Mesenchymal stem cell (in vitro differentiated cells and primary cell): Measurements from ENCODE around the gene SLC16A7.
A peak's percentile ranks its signal among the peaks of the same experiment; 100 is the strongest.

Source experiments
- DNase-seq: peaks from one replicate; pipeline ENCODE4 v3.0.0-alpha.2; 2013
- H2AFZ ChIP-seq: one replicate; pipeline ENCODE4 v1.6.1; 2013; ENCODE audit warnings: low read depth, mild to moderate bottlenecking, control low read depth, inconsistent platforms, low read length, moderate library complexity
- H2AK5ac ChIP-seq: 2 replicates; pipeline ENCODE4 v1.6.1; 2013; ENCODE audit warnings: low read length, moderate library complexity, mild to moderate bottlenecking, inconsistent platforms; ENCODE audit not compliant: severe bottlenecking
- H2BK120ac ChIP-seq: one replicate; pipeline ENCODE4 v1.6.1; 2013; ENCODE audit warnings: low read depth, mild to moderate bottlenecking, inconsistent platforms, low read length, moderate library complexity
- H2BK12ac ChIP-seq, 2 experiments: one replicate each; pipeline ENCODE4 v1.6.1; 2013; ENCODE audit warnings: inconsistent platforms in 2 of 2, low read length in 2 of 2, mild to moderate bottlenecking in 2 of 2, moderate library complexity in 2 of 2, control low read depth in 1 of 2
- H2BK15ac ChIP-seq: one replicate; pipeline ENCODE4 v1.6.1; 2013; ENCODE audit warnings: mild to moderate bottlenecking, low read depth, inconsistent platforms; ENCODE audit not compliant: poor library complexity, severe bottlenecking
- H2BK5ac ChIP-seq: 2 replicates; pipeline ENCODE4 v1.6.1; 2013; ENCODE audit warnings: low read depth, mild to moderate bottlenecking, low read length, control low read depth, inconsistent platforms; ENCODE audit not compliant: poor library complexity, severe bottlenecking
- H3K14ac ChIP-seq, 2 experiments: one replicate each; pipeline ENCODE4 v1.6.1; 2013; ENCODE audit warnings: inconsistent platforms in 2 of 2, low read length in 2 of 2, control low read depth in 1 of 2, mild to moderate bottlenecking in 1 of 2, moderate library complexity in 1 of 2
- H3K18ac ChIP-seq, 2 experiments: one replicate each; pipeline ENCODE4 v1.6.1; 2013; ENCODE audit warnings: inconsistent platforms in 2 of 2, low read length in 2 of 2, control low read depth in 1 of 2, low read depth in 1 of 2, mild to moderate bottlenecking in 1 of 2
- H3K23ac ChIP-seq, 2 experiments: one replicate each; pipeline ENCODE4 v1.6.1; 2013; ENCODE audit warnings: inconsistent platforms in 2 of 2, low read length in 2 of 2, mild to moderate bottlenecking in 2 of 2, moderate library complexity in 2 of 2, control low read depth in 1 of 2
- H3K27ac ChIP-seq: 2 replicates; pipeline ENCODE4 v1.5.1; 2013; ENCODE audit warnings: mild to moderate bottlenecking, moderate library complexity, low read length, control low read depth, inconsistent platforms; ENCODE audit not compliant: poor library complexity, severe bottlenecking
- H3K27me3 ChIP-seq, 2 experiments: 2 replicates each; pipeline versions ENCODE4 v1.6.1 to v1.7.0; 2013; ENCODE audit warnings: low read length in 2 of 2, mild to moderate bottlenecking in 2 of 2, moderate library complexity in 2 of 2, control low read depth in 1 of 2, inconsistent platforms in 1 of 2; ENCODE audit not compliant: control insufficient read depth in 1 of 2, insufficient read depth in 1 of 2
- H3K36me3 ChIP-seq, 2 experiments: 2 replicates each; pipeline versions ENCODE4 v1.6.1 to v1.7.0; 2013; ENCODE audit warnings: low read length in 2 of 2, control low read depth in 1 of 2, inconsistent platforms in 1 of 2, low read depth in 1 of 2, mild to moderate bottlenecking in 1 of 2; ENCODE audit not compliant: insufficient read depth in 2 of 2, control insufficient read depth in 1 of 2
- H3K4ac ChIP-seq, 2 experiments: one replicate each; pipeline ENCODE4 v1.6.1; 2013; ENCODE audit warnings: inconsistent platforms in 2 of 2, low read length in 2 of 2, mild to moderate bottlenecking in 2 of 2, moderate library complexity in 2 of 2, control low read depth in 1 of 2, low read depth in 1 of 2
- H3K4me1 ChIP-seq: 2 replicates; pipeline ENCODE4 v1.6.1; 2013; ENCODE audit warnings: low read depth, low read length, control low read depth; ENCODE audit not compliant: control insufficient read depth, insufficient read depth
- H3K4me2 ChIP-seq: 2 replicates; pipeline ENCODE4 v1.6.1; 2013; ENCODE audit warnings: low read length, mild to moderate bottlenecking, inconsistent platforms; ENCODE audit not compliant: poor library complexity, severe bottlenecking
- H3K4me3 ChIP-seq, 2 experiments: 2 replicates each; pipeline versions ENCODE4 v1.5.1 to v1.7.0; 2013; ENCODE audit warnings: low read length in 2 of 2, mild to moderate bottlenecking in 2 of 2, control low read depth in 1 of 2, low read depth in 1 of 2; ENCODE audit not compliant: insufficient read depth in 1 of 2
- H3K79me1 ChIP-seq: replicated peaks from 2 replicates; pipeline ENCODE4 v1.6.1; 2013; ENCODE audit warnings: mild to moderate bottlenecking, control low read depth, low read length, inconsistent platforms; ENCODE audit not compliant: poor library complexity, severe bottlenecking
- H3K9ac ChIP-seq: 2 replicates; pipeline ENCODE4 v1.7.0; 2013; ENCODE audit warnings: mild to moderate bottlenecking, low read length, moderate library complexity
- H3K9me3 ChIP-seq: 2 replicates; pipeline ENCODE4 v1.7.0; 2013; ENCODE audit warnings: mild to moderate bottlenecking, low read length; ENCODE audit not compliant: control insufficient read depth
- H4K8ac ChIP-seq: one replicate; pipeline ENCODE4 v1.6.1; 2013; ENCODE audit warnings: inconsistent platforms, mild to moderate bottlenecking, low read length, moderate library complexity
- H4K91ac ChIP-seq: one replicate; pipeline ENCODE4 v1.6.1; 2013; ENCODE audit warnings: mild to moderate bottlenecking, low read length, inconsistent platforms
- WGBS: methylation state at CpG from one replicate; pipeline ENCODE4 v1.1.7; 2013; ENCODE audit warnings: mixed read lengths; 5-methylcytosine and 5-hydroxymethylcytosine counted together

The SLC16A7 gene

GRCh38 chr12:59654061-59654460 is 58.2 kb downstream of the SLC16A7 start:
- H2AK5ac ChIP-seq = no peak overlapping the region
- H3K79me1 ChIP-seq = no peaks in the 10 kb centered on the region
- H3K36me3 ChIP-seq = peaks cover 0 to 26% of the 10 kb centered on the region in 2 experiments
- no peak overlapping the region for H3K4ac ChIP-seq
- no peak overlapping the region for H4K8ac ChIP-seq
- H2BK120ac ChIP-seq = no peak overlapping the region
- H2AFZ ChIP-seq = no peak overlapping the region
- no peak overlapping the region for H4K91ac ChIP-seq
- H3K4me3 ChIP-seq = no peak overlapping the region
- DNase-seq = no peak
- H3K14ac ChIP-seq = no peak overlapping the region
- no peaks in the 10 kb centered on the region for H3K27me3 ChIP-seq
- no peak overlapping the region for H2BK12ac ChIP-seq
- H3K27ac ChIP-seq = no peak overlapping the region
- H3K9me3 ChIP-seq = no peaks in the 10 kb centered on the region
- H2BK5ac ChIP-seq = no peak overlapping the region
- no peak overlapping the region for H3K4me2 ChIP-seq
- no peak overlapping the region for H2BK15ac ChIP-seq
- H3K18ac ChIP-seq = no peak overlapping the region
- H3K9ac ChIP-seq = no peak overlapping the region
- H3K23ac ChIP-seq = no peak overlapping the region
- peaks cover 2% of the 10 kb centered on the region for H3K4me1 ChIP-seq

DNA sequence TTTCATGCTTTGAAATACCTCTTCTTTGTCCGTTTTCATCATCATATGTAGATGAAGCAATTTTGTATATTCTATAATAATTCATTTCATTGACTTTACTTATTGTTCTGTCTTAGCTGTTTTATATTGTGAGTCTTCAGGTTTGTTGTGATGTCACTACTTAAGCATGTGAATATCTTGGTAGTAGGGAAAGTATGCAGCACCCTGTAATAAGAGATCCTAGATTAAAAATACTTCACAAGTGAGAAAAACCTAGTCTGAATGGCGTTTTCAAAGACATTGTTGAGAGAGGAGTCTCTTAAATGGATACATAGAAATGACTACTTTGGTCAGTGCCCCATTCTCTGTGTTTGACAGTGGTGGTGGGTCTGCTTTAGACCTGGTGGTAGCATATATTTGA is 61.4 kb downstream of the SLC16A7 start:
- no peak overlapping the region for H3K4ac ChIP-seq
- no peak overlapping the region for H2BK5ac ChIP-seq
- H2AK5ac ChIP-seq = no peak overlapping the region
- H3K4me2 ChIP-seq = no peak overlapping the region
- H2BK120ac ChIP-seq = no peak overlapping the region
- no peak overlapping the region for H3K9ac ChIP-seq
- no peak overlapping the region for H3K4me3 ChIP-seq
- no peak overlapping the region for H3K23ac ChIP-seq
- 60% methylated on average over 1 of the region's 2 CpGs for WGBS
- no peaks in the 10 kb centered on the region for H3K27me3 ChIP-seq
- H3K4me1 ChIP-seq = no peaks in the 10 kb centered on the region
- H2BK12ac ChIP-seq = no peak overlapping the region
- H2AFZ ChIP-seq = no peak overlapping the region
- no peak overlapping the region for H3K18ac ChIP-seq
- no peaks in the 10 kb centered on the region for H3K9me3 ChIP-seq
- DNase-seq = peak; percentile 4
- no peak overlapping the region for H3K14ac ChIP-seq
- H4K8ac ChIP-seq = no peak overlapping the region
- H4K91ac ChIP-seq = no peak overlapping the region
- no peak overlapping the region for H2BK15ac ChIP-seq
- H3K27ac ChIP-seq = peak overlapping the region; percentile 70
- peaks cover 0 to 26% of the 10 kb centered on the region in 2 experiments for H3K36me3 ChIP-seq
- peaks cover 3% of the 10 kb centered on the region for H3K79me1 ChIP-seq

DNA sequence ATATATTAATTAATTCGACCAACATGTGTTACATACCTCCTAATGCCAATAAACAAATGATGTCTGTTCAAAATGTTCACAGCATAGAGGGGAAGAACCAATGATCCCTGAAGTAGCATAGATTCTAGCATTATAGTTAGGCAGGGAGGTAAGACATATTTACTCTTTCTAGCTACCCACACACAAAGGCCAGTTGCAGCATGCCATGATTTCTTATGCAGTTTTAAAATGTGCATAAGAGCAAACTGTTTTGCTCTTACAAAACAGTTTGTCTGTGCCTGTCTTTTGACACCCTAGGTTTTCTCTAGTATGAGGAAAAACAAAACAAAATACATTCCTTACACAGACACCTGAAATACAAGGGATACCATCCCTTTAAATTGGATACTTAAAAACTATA is 61.9 kb downstream of the SLC16A7 start:
- Histone ChIP-seq H3K4me2 (no peak overlapping the region), H3K18ac (no peak overlapping the region), H3K79me1 (peaks cover 3% of the 10 kb centered on the region), H3K4me1 (no peaks in the 10 kb centered on the region), H3K4ac (no peak overlapping the region), H3K4me3 (no peak overlapping the region), H2BK5ac (no peak overlapping the region), H2AK5ac (no peak overlapping the region), H4K8ac (no peak overlapping the region), H2AFZ (no peak overlapping the region), H3K27me3 (no peaks in the 10 kb centered on the region), H2BK12ac (no peak overlapping the region), H3K36me3 (peaks cover 0 to 26% of the 10 kb centered on the region in 2 experiments), H2BK15ac (no peak overlapping the region), H3K9me3 (no peaks in the 10 kb centered on the region), H3K23ac (no peak overlapping the region), H2BK120ac (no peak overlapping the region), H4K91ac (no peak overlapping the region), H3K27ac (peak overlapping the region; percentile 70), H3K14ac (no peak overlapping the region), H3K9ac (no peak overlapping the region)
- no peak for DNase-seq
- no CpG with 5 or more reads among the region's 1 CpG for WGBS

DNA sequence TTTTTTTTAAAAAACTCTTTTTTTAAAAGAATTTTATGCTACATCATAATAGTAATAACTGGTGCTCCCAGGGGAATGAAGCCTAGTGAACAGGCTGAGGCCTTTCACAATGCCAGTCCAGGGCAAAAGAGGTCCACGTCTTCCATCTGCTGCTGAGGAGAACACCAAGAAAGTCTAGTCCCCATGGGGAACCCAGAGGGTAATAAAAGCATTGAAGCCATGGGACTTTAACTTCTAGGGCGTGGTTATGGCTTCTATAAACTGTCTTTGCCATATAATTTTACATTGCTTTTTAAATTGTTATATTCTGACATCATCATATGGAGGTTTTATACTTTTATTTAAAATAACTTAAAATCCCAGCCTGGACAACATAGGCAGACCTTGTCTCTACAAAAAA is 64.3 kb downstream of the SLC16A7 start:
- H3K23ac ChIP-seq = no peak overlapping the region
- H3K9ac ChIP-seq = no peak overlapping the region
- no peak for DNase-seq
- H2AFZ ChIP-seq = no peak overlapping the region
- H4K91ac ChIP-seq = no peak overlapping the region
- 97% methylated on average over 1 of the region's 2 CpGs for WGBS
- H3K18ac ChIP-seq = no peak overlapping the region
- no peak overlapping the region for H4K8ac ChIP-seq
- no peak overlapping the region for H3K4me3 ChIP-seq
- no peak overlapping the region for H2BK12ac ChIP-seq
- H3K36me3 ChIP-seq = peaks cover 0 to 24% of the 10 kb centered on the region in 2 experiments
- no peak overlapping the region for H3K27ac ChIP-seq
- H3K27me3 ChIP-seq = no peaks in the 10 kb centered on the region
- peaks cover 4% of the 10 kb centered on the region for H3K79me1 ChIP-seq
- H2AK5ac ChIP-seq = peak overlapping the region; percentile 86
- H3K9me3 ChIP-seq = no peaks in the 10 kb centered on the region
- no peaks in the 10 kb centered on the region for H3K4me1 ChIP-seq
- no peak overlapping the region for H2BK120ac ChIP-seq
- H2BK15ac ChIP-seq = no peak overlapping the region
- H3K4me2 ChIP-seq = no peak overlapping the region
- H2BK5ac ChIP-seq = no peak overlapping the region
- H3K14ac ChIP-seq = no peak overlapping the region
- H3K4ac ChIP-seq = no peak overlapping the region
